ENCODE data around the gene TSEN15.

DNA sequence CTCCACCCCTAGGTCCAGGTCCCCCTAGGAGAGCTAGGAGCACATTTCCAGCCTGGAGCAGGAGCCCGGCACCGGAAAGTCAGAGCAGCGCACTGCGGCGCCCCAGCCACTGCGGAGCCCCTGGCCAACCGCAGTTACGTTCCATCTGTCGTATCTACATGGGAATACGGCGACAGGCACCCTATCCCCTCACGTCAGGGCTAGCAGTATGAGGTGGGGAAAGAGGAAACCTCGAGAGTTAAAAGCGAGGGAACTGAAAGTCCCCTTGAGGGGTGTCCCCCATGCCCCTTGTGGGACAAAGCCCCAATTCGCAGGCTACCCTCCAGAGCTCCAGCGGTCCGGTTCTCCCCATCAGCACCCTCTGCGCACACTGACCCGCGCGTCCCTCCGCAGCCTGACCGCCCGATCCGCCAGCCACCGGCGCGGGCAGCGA is 15.0 kb upstream of the TSEN15 start:
- TF ChIP-seq CTCF (IDR thresholded peaks at IDR 0.05) (no peak), POLR2A (IDR thresholded peaks at IDR 0.05) (peak in 1 of 2 donors; percentile 25)

Measured in heart left ventricle (tissue), 13 donors.